IMR-90 (cell line): ENCODE measurements around the gene E2F4. TPM values are rescaled to one million over a fixed set of nuclear protein-coding genes. Genes with fewer than 3 reads are reported as not detected.

Experiments used
- ATAC-seq: fragments of 200-7000 bp; cut with Tn5 transposase; 2 replicates; pipeline ENCODE4 v1.9.1; 2020; ENCODE audit warnings: low read depth, mild to moderate bottlenecking, moderate library complexity
- BruUV-seq: library from RNA; stranded (reverse); fragments of 400-500 nt; replicated peaks from 2 replicates; lab custom pipeline; 2021; lab: Mats Ljungman, UMichigan
- CTCF ChIA-PET: fragments of 300-600 bp; formaldehyde crosslinking; extraction: SDS; loops from one replicate; lab custom pipeline; 2021; ENCODE audit warnings: antibody characterized with exemption; lab: Yijun Ruan, JAX
- POLR2A ChIA-PET: fragments of 300-600 bp; sonication (Branson Sonifier 250); formaldehyde crosslinking; loops from one replicate; lab custom pipeline; 2022; ENCODE audit warnings: antibody characterized with exemption; ENCODE audit not compliant: unreplicated experiment; lab: Charles Lee
- DNase-seq: peaks from one replicate; pipeline ENCODE4 v3.0.0; 2013
- H2AFZ ChIP-seq: replicated peaks from 2 replicates; pipeline ENCODE3; 2013; ENCODE audit warnings: low read length, mild to moderate bottlenecking; ENCODE audit not compliant: poor library complexity
- H2AK5ac ChIP-seq: 2 replicates; pipeline ENCODE4 v1.6.1; 2013; ENCODE audit warnings: low read depth, low read length, inconsistent platforms
- H2AK9ac ChIP-seq: replicated peaks from 2 replicates; pipeline ENCODE3; 2013; ENCODE audit warnings: mild to moderate bottlenecking, low read depth, low read length, moderate library complexity; ENCODE audit not compliant: poor library complexity
- H2BK120ac ChIP-seq: 2 replicates; pipeline ENCODE4 v1.6.1; 2013; ENCODE audit warnings: low read depth, low read length, inconsistent platforms
- H2BK15ac ChIP-seq: 3 replicates; pipeline ENCODE4 v1.6.1; 2013; ENCODE audit warnings: low read depth, low read length, inconsistent platforms
- H2BK20ac ChIP-seq: 2 replicates; pipeline ENCODE4 v1.6.1; 2013; ENCODE audit warnings: low read depth, mild to moderate bottlenecking, inconsistent platforms, low read length, moderate library complexity
- H2BK5ac ChIP-seq: 2 replicates; pipeline ENCODE4 v1.6.1; 2013; ENCODE audit warnings: mild to moderate bottlenecking, low read depth, low read length, inconsistent platforms; ENCODE audit not compliant: poor library complexity, severe bottlenecking
- H3K14ac ChIP-seq: replicated peaks from 2 replicates; pipeline ENCODE4 v1.6.1; 2013; ENCODE audit warnings: low read depth, low read length, inconsistent platforms
- H3K18ac ChIP-seq: 2 replicates; pipeline ENCODE4 v1.6.1; 2013; ENCODE audit warnings: low read depth, low read length, control low read depth
- H3K23ac ChIP-seq: 2 replicates; pipeline ENCODE4 v1.6.1; 2013; ENCODE audit warnings: low read depth, low read length, inconsistent platforms
- H3K27ac ChIP-seq: 2 replicates; pipeline ENCODE4 v1.5.1; 2013; ENCODE audit warnings: mild to moderate bottlenecking, control low read depth, low read length; ENCODE audit not compliant: insufficient read depth
- H3K27me3 ChIP-seq: 2 replicates; pipeline ENCODE4 v1.6.1; 2013; ENCODE audit warnings: low read length; ENCODE audit not compliant: control insufficient read depth, insufficient read depth
- H3K36me3 ChIP-seq: 2 replicates; pipeline ENCODE4 v1.6.1; 2013; ENCODE audit warnings: low read length, mixed read lengths; ENCODE audit not compliant: control insufficient read depth, insufficient read depth
- H3K4ac ChIP-seq: 2 replicates; pipeline ENCODE4 v1.6.1; 2013; ENCODE audit warnings: low read depth, low read length, inconsistent platforms
- H3K4me1 ChIP-seq: 2 replicates; pipeline ENCODE4 v1.6.1; 2013; ENCODE audit warnings: low read length, mixed read lengths; ENCODE audit not compliant: control insufficient read depth, insufficient read depth
- H3K4me2 ChIP-seq: 2 replicates; pipeline ENCODE4 v1.6.1; 2013; ENCODE audit warnings: low read depth, mild to moderate bottlenecking, control low read depth, low read length, moderate library complexity
- H3K4me3 ChIP-seq: 2 replicates; pipeline ENCODE4 v1.5.1; 2013; ENCODE audit warnings: low read depth, mild to moderate bottlenecking, control low read depth, low read length, moderate library complexity; ENCODE audit not compliant: insufficient read depth
- H3K56ac ChIP-seq: 2 replicates; pipeline ENCODE4 v1.6.1; 2013; ENCODE audit warnings: low read length, inconsistent platforms; ENCODE audit not compliant: insufficient read depth; ENCODE audit errors: extremely low read depth
- H3K79me1 ChIP-seq, 2 experiments: 2 replicates each; pipeline ENCODE4 v1.6.1; 2013; ENCODE audit warnings: low read length in 2 of 2, inconsistent platforms in 1 of 2, low read depth in 1 of 2
- H3K9ac ChIP-seq: 2 replicates; pipeline ENCODE4 v1.6.1; 2013; ENCODE audit warnings: low read depth, low read length, control low read depth
- H3K9me1 ChIP-seq: 2 replicates; pipeline ENCODE4 v1.6.1; 2013; ENCODE audit warnings: low read length, inconsistent platforms; ENCODE audit not compliant: insufficient read depth
- H3K9me3 ChIP-seq: 2 replicates; pipeline ENCODE4 v1.6.1; 2013; ENCODE audit warnings: low read length; ENCODE audit not compliant: control insufficient read depth, insufficient read depth
- H4K20me1 ChIP-seq: 2 replicates; pipeline ENCODE4 v1.6.1; 2013; ENCODE audit warnings: low read length, inconsistent platforms; ENCODE audit not compliant: insufficient read depth
- H4K5ac ChIP-seq: 2 replicates; pipeline ENCODE4 v1.6.1; 2013; ENCODE audit warnings: mild to moderate bottlenecking, low read depth, low read length, control low read depth
- H4K8ac ChIP-seq, 2 experiments: 2 replicates each; pipeline ENCODE4 v1.6.1; 2013; ENCODE audit warnings: low read depth in 2 of 2, low read length in 2 of 2, control low read depth in 1 of 2, inconsistent platforms in 1 of 2
- H4K91ac ChIP-seq: 2 replicates; pipeline ENCODE4 v1.6.1; 2013; ENCODE audit warnings: low read depth, low read length, inconsistent platforms; ENCODE audit not compliant: insufficient read depth
- CEBPB ChIP-seq: IDR thresholded peaks from 2 replicates; pipeline ENCODE4 v1.6.1; 2012; ENCODE audit warnings: low read depth, low read length, improper control_type of control experiment
- CHD1 ChIP-seq: IDR thresholded peaks from 2 replicates; pipeline ENCODE4 v1.6.1; 2012; ENCODE audit warnings: low read depth, low read length, improper control_type of control experiment
- FOS ChIP-seq: fragments of 150-350 bp; IDR thresholded peaks from 2 replicates; pipeline ENCODE4 v1.6.1; 2016; ENCODE audit warnings: low read depth, low read length
- MAFK ChIP-seq: IDR thresholded peaks from 2 replicates; pipeline ENCODE4 v1.6.1; 2012; ENCODE audit warnings: low read depth, low read length, improper control_type of control experiment
- MAZ ChIP-seq: IDR thresholded peaks from 2 replicates; pipeline ENCODE4 v1.6.1; 2012; ENCODE audit warnings: low read depth, mild to moderate bottlenecking, low read length, improper control_type of control experiment, moderate library complexity, borderline replicate concordance
- MXI1 ChIP-seq: IDR thresholded peaks from 2 replicates; pipeline ENCODE4 v1.6.1; 2012; ENCODE audit warnings: low read depth, mild to moderate bottlenecking, low read length, moderate library complexity, borderline replicate concordance
- NFE2L2 ChIP-seq: fragments of 150-350 bp; IDR thresholded peaks from 2 replicates; pipeline ENCODE4 v1.6.1; 2016; ENCODE audit warnings: low read depth, mild to moderate bottlenecking, low read length
- POLR2A ChIP-seq: IDR thresholded peaks from 2 replicates; pipeline ENCODE4 v1.6.1; 2012; ENCODE audit warnings: mild to moderate bottlenecking, low read depth, low read length
- RAD21 ChIP-seq: IDR thresholded peaks from 2 replicates; pipeline ENCODE4 v1.6.1; 2012; ENCODE audit warnings: low read length, improper control_type of control experiment
- RCOR1 ChIP-seq: IDR thresholded peaks from 2 replicates; pipeline ENCODE4 v1.6.1; 2012; ENCODE audit warnings: mild to moderate bottlenecking, low read length, improper control_type of control experiment; ENCODE audit not compliant: insufficient replicate concordance
- RFX5 ChIP-seq: IDR thresholded peaks from 2 replicates; pipeline ENCODE4 v1.8.0; 2012; ENCODE audit warnings: low read depth, mild to moderate bottlenecking, low read length, moderate library complexity
- SMC3 ChIP-seq: fragments of 150-350 bp; IDR thresholded peaks from 2 replicates; pipeline ENCODE4 v1.6.1; 2016; ENCODE audit warnings: low read depth, mild to moderate bottlenecking, antibody characterized with exemption, low read length, moderate library complexity
- WGBS, 2 experiments: methylation state at CpG; one replicate each; pipeline versions ENCODE4 v1.1.5 to v1.1.7; 2013; ENCODE audit warnings: missing lambda C conversion rate in 2 of 2; ENCODE audit not compliant: insufficient read length in 1 of 2; ENCODE audit errors: extremely low coverage in 2 of 2; 5-methylcytosine and 5-hydroxymethylcytosine counted together
- dilution Hi-C: fragments of 300-500 bp; cut with HindIII; formaldehyde crosslinking; loops from one replicate; pipeline ENCODE4 v1.14.3; 2018; ENCODE audit warnings: low sequenced_read_pairs; ENCODE audit not compliant: unreplicated experiment
- in situ Hi-C: fragments of 300-500 bp; cut with MboI; formaldehyde crosslinking; loops from 3 replicates; pipeline ENCODE4 v1.14.3; 2019; ENCODE audit warnings: low sequenced_read_pairs, inconsistent platforms, mixed read lengths
- intact Hi-C: fragments of 100-400 bp; cut with micrococcal nuclease; formaldehyde crosslinking; loops from 2 replicates; pipeline ENCODE4 v1.10.0; 2022
- polyA plus RNA-seq, 3 experiments: library from polyadenylated mRNA; depleted of rRNA; stranded (reverse); fragments of >200 nt; gene quantifications; 2 replicates each; pipeline ENCODE4 v1.2.3, GENCODE V29; 2012; ENCODE audit warnings: low replicate concordance in 1 of 3
- total RNA-seq: library from RNA; depleted of rRNA; stranded (reverse); fragments of >200 nt; gene quantifications from 2 replicates; pipeline ENCODE4 v1.2.3, GENCODE V29; 2012
- TF ChIP-seq, protein P1 (sequence below): conservative IDR thresholded peaks from 2 replicates; pipeline ENCODE4 v1.5.1; 2012; ENCODE audit warnings: mild to moderate bottlenecking, low read depth, low read length, improper control_type of control experiment
- TF ChIP-seq, protein P2 (sequence below): fragments of 150-350 bp; IDR thresholded peaks from 2 replicates; pipeline ENCODE4 v1.6.1; 2017; ENCODE audit warnings: mild to moderate bottlenecking, antibody characterized with exemption, low read length, low read depth

E2F4 gene
- total and polyA plus RNA-seq, 2 of the 4 experiments (the other 2 are of a cell fraction) = 63.4 to 103 TPM

DNA sequence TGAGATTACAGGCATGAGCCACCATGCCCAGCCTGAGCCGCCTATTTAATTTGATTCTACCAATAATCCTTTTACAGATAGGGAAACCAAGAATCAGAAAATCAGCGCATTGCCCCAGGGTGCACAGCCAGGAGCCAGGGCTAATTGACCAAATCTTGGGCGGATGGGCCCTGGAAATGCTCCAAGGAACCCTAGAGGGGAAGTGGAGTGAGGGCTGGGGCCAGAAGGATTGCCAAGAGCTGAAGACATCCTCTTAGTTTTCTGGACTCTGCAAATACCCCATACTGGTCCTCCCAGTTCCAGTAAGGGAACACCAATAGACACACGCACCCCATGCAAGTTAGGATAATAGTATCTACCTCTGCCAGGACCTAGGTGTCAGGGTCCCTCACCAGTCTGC lies 51.5 kb downstream of the E2F4 start:
- dilution Hi-C loops (no loop called here), in situ Hi-C loops (no loop called here), intact Hi-C loops (no loop called here)
- Histone ChIP-seq H3K36me3 (peaks cover 9% of the 10 kb centered on the region), H3K9me3 (no peaks in the 10 kb centered on the region), H4K5ac (peak overlapping the region; percentile 54; the same call in 1 of the 2 replicates), H4K91ac (peak overlapping the region; percentile 89), H3K23ac (peak overlapping the region; percentile 91), H2BK120ac (peak overlapping the region; percentile 91), H2BK15ac (peak overlapping the region; percentile 95; the same call in 2 of the 3 replicates), H2AK5ac (peak overlapping the region; percentile 96), H3K4me1 (peaks cover 50% of the 10 kb centered on the region), H4K20me1 (no peaks in the 10 kb centered on the region; the same call in none of the 2 replicates), H3K27me3 (no peaks in the 10 kb centered on the region), H3K4me3 (no peak overlapping the region), H3K4ac (peak overlapping the region; percentile 96), H4K8ac (peak overlapping the region; percentile 61 to 85; a peak in 2 of 4 replicates), H3K27ac (peak overlapping the region; percentile 88), H2BK5ac (peak overlapping the region; percentile 80), H3K79me1 (peaks cover 37 to 81% of the 10 kb centered on the region in 2 experiments; a peak in 3 of 4 replicates), H2AFZ (peak overlapping the region; percentile 37), H3K14ac (peak overlapping the region; percentile 92), H2AK9ac (peak overlapping the region; percentile 95), H3K4me2 (no peak overlapping the region), H3K56ac (no peak overlapping the region), H3K9ac (no peak overlapping the region), H2BK20ac (peak overlapping the region; percentile 92), H3K9me1 (peaks cover 48% of the 10 kb centered on the region), H3K18ac (no peak overlapping the region)
- TF ChIP-seq MAZ (no peak), RAD21 (no peak), SMC3 (no peak), CHD1 (no peak), CEBPB (no peak), NFE2L2 (no peak), RFX5 (no peak), RCOR1 (no peak), MXI1 (no peak), POLR2A (no peak), MAFK (no peak), FOS (no peak)
- TF ChIP-seq, protein P1, sequence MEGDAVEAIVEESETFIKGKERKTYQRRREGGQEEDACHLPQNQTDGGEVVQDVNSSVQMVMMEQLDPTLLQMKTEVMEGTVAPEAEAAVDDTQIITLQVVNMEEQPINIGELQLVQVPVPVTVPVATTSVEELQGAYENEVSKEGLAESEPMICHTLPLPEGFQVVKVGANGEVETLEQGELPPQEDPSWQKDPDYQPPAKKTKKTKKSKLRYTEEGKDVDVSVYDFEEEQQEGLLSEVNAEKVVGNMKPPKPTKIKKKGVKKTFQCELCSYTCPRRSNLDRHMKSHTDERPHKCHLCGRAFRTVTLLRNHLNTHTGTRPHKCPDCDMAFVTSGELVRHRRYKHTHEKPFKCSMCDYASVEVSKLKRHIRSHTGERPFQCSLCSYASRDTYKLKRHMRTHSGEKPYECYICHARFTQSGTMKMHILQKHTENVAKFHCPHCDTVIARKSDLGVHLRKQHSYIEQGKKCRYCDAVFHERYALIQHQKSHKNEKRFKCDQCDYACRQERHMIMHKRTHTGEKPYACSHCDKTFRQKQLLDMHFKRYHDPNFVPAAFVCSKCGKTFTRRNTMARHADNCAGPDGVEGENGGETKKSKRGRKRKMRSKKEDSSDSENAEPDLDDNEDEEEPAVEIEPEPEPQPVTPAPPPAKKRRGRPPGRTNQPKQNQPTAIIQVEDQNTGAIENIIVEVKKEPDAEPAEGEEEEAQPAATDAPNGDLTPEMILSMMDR = no peak
- TF ChIP-seq, protein P2, sequence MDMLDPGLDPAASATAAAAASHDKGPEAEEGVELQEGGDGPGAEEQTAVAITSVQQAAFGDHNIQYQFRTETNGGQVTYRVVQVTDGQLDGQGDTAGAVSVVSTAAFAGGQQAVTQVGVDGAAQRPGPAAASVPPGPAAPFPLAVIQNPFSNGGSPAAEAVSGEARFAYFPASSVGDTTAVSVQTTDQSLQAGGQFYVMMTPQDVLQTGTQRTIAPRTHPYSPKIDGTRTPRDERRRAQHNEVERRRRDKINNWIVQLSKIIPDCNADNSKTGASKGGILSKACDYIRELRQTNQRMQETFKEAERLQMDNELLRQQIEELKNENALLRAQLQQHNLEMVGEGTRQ = no peak
- ATAC-seq = no peak
- DNase-seq = no peak
- ChIA-PET CTCF (no interaction called here), POLR2A (no interaction called here)
- no CpG with 5 or more reads among the region's 4 CpGs for WGBS, 2 experiments
- no TSS peak for BruUV-seq
